Right ventricle myocardium superior (tissue), 1 donor: ENCODE measurements around the gene IMMT. TPM values are rescaled to one million over a fixed set of nuclear protein-coding genes. Genes with fewer than 3 reads are reported as not detected.

ENCODE experiments used
- ATAC-seq: fragments of 200-7000 bp; cut with Tn5 transposase; one replicate; pipeline ENCODE4 v1.9.1; 2020; ENCODE audit warnings: mild to moderate bottlenecking; ENCODE audit not compliant: poor library complexity
- DNase-seq: peaks from one replicate; pipeline ENCODE4 v3.0.0-alpha.2; 2020
- intact Hi-C: fragments of 100-400 bp; cut with DNase I; formaldehyde crosslinking; loops from one replicate; pipeline ENCODE4 v1.11.2; 2022
- microRNA-seq: library from miRNA; unstranded; fragments of <30 nt; microRNA quantifications from one replicate; pipeline ENCODE4 v1.2.0, GENCODE V29; 2020
- total RNA-seq: library from RNA; stranded (reverse); fragmentation: NEBNext Ultra II Directional; extraction: Animal tissue kit (Norgen Biotek cat#: 25700); gene quantifications from one replicate; pipeline ENCODE4 v1.2.1, GENCODE V29; 2021
- donor health status: DM: no; HTN: yes; CAD: no; lungs with severe emphysema.

Gene IMMT
- total RNA-seq, 1 donor from 2014 or later: 301 TPM

- intact Hi-C loops: no loop called here
- no peak for ATAC-seq
These were observed 88.2 kb downstream of the IMMT start for GRCh38 chr2:86107031-86107430.

GRCh38 chr2:86105969-86106945 is 89.0 kb downstream of the IMMT start, which contains the start of gene PTCD3:
TSS of gene PTCD3 (plus strand) at chr2:86106235. CDS start at chr2:86106248, 13 bp downstream.
- DNase-seq (peak; percentile 97), ATAC-seq (peak; percentile 97)
- intact Hi-C loops: no loop called here

More at GRCh38 chr2:86107031-86107430, 88.2 kb downstream of the IMMT start:
- no peak for DNase-seq

- DNase-seq: peak; percentile 92
- peak; percentile 97 for ATAC-seq
- intact Hi-C loops: no loop called here
These were observed 89.9 kb downstream of the IMMT start, which contains the start of gene POLR1A for GRCh38 chr2:86105252-86105968. TSS of gene POLR1A (minus strand) at chr2:86105886. CDS start at chr2:86105776, 110 bp downstream.

- intact Hi-C loops: no loop called here
- DNase-seq (no peak), ATAC-seq (no peak)
These were observed 93.1 kb downstream of the IMMT start for GRCh38 chr2:86102157-86102556.

GRCh38 chr2:86097913-86098312 is 97.3 kb downstream of the IMMT start:
- ATAC-seq: no peak
- intact Hi-C loops: no loop called here
- DNase-seq: no peak

- ATAC-seq (no peak), DNase-seq (no peak)
- intact Hi-C loops: no loop called here
These were observed 98.0 kb downstream of the IMMT start for GRCh38 chr2:86097114-86097896.

GRCh38 chr2:86094229-86094628 is 101.0 kb downstream of the IMMT start:
- intact Hi-C loops: no loop called here
- DNase-seq (no peak), ATAC-seq (no peak)

Small RNA genes lying within 50 kb of the gene (microRNA-seq; reads per million reads assigned to microRNA genes)
- not detected for gene MIR4779

Other genes starting within 250 kb of the IMMT start
- 13.4 TPM for gene POLR1A, start 89.6 kb downstream of the IMMT start, total RNA-seq
- gene PTCD3, start 89.2 kb downstream of the IMMT start, total RNA-seq: 134 TPM
- 86.5 TPM for gene MRPL35, start 4.0 kb upstream of the IMMT start, total RNA-seq
- gene REEP1, start 142.2 kb upstream of the IMMT start, total RNA-seq: 21.5 TPM
- gene KDM3A, start 245.9 kb upstream of the IMMT start, total RNA-seq: 27.2 TPM